HEK293T (cell line): Measurements from ENCODE around the gene GREM2.

Experiments used
- CTCF ChIA-PET: fragments of 350-600 bp; formaldehyde crosslinking; extraction: SDS; loops from one replicate; lab custom pipeline; 2021; ENCODE audit warnings: antibody characterized with exemption, inconsistent platforms; lab: Yijun Ruan, JAX
- POLR2A ChIA-PET: fragments of 350-600 bp; formaldehyde crosslinking; extraction: SDS; loops from one replicate; lab custom pipeline; 2020; ENCODE audit warnings: antibody characterized with exemption, inconsistent platforms; lab: Yijun Ruan, JAX
- DNase-seq: peaks from one replicate; pipeline ENCODE4 v3.0.0; 2012; ENCODE audit warnings: mixed read lengths; ENCODE audit errors: extremely low spot score
- ARNT ChIP-seq: fragments of 450-650 bp; IDR thresholded peaks from 2 replicates; pipeline ENCODE4 v1.6.1; 2017; ENCODE audit warnings: mild to moderate bottlenecking
- BHLHE40 ChIP-seq: fragments of 450-650 bp; IDR thresholded peaks from 2 replicates; pipeline ENCODE4 v1.6.1; 2016; ENCODE audit warnings: mild to moderate bottlenecking, moderate library complexity, borderline replicate concordance
- CTBP1 ChIP-seq: fragments of 450-650 bp; IDR thresholded peaks from 2 replicates; pipeline ENCODE4 v1.6.1; 2016; ENCODE audit warnings: borderline replicate concordance
- ELF4 ChIP-seq: fragments of 450-650 bp; IDR thresholded peaks from 2 replicates; pipeline ENCODE4 v1.6.1; 2017; ENCODE audit warnings: antibody characterized with exemption
- FOXA1 ChIP-seq: fragments of 450-650 bp; IDR thresholded peaks from 2 replicates; pipeline ENCODE4 v1.6.1; 2016; ENCODE audit warnings: mild to moderate bottlenecking
- FOXK2 ChIP-seq: fragments of 450-650 bp; IDR thresholded peaks from 2 replicates; pipeline ENCODE4 v1.6.1; 2016; ENCODE audit warnings: mild to moderate bottlenecking
- FOXM1 ChIP-seq: fragments of 450-650 bp; IDR thresholded peaks from 2 replicates; pipeline ENCODE4 v1.6.1; 2017; ENCODE audit warnings: mild to moderate bottlenecking, borderline replicate concordance
- HDGF ChIP-seq: fragments of 450-650 bp; IDR thresholded peaks from 2 replicates; pipeline ENCODE4 v1.6.1; 2017; ENCODE audit warnings: antibody characterized with exemption, borderline replicate concordance
- L3MBTL2 ChIP-seq: fragments of 450-650 bp; conservative IDR thresholded peaks from 2 replicates; pipeline ENCODE4 v1.6.1; 2016; ENCODE audit warnings: mild to moderate bottlenecking
- LEF1 ChIP-seq: fragments of 450-650 bp; IDR thresholded peaks from 2 replicates; pipeline ENCODE4 v1.6.1; 2017; ENCODE audit warnings: mild to moderate bottlenecking, borderline replicate concordance
- NFRKB ChIP-seq: fragments of 450-650 bp; IDR thresholded peaks from 2 replicates; pipeline ENCODE4 v1.6.1; 2016; ENCODE audit warnings: mild to moderate bottlenecking, moderate library complexity
- PKNOX1 ChIP-seq: fragments of 450-650 bp; IDR thresholded peaks from 2 replicates; pipeline ENCODE4 v1.6.1; 2016
- SP1 ChIP-seq: fragments of 450-650 bp; IDR thresholded peaks from 2 replicates; pipeline ENCODE4 v1.6.1; 2017
- SUZ12 ChIP-seq: fragments of 450-650 bp; IDR thresholded peaks from 2 replicates; pipeline ENCODE4 v1.6.1; 2016; ENCODE audit warnings: mild to moderate bottlenecking
- TARDBP ChIP-seq: fragments of 450-650 bp; IDR thresholded peaks from 2 replicates; pipeline ENCODE4 v1.6.1; 2016
- ZNF384 ChIP-seq: fragments of 450-650 bp; IDR thresholded peaks from 2 replicates; pipeline ENCODE4 v1.6.1; 2016

The GREM2 gene

GRCh38 chr1:240630409-240630808, 18.5 kb upstream of the GREM2 start:
- no peak for DNase-seq
- POLR2A ChIA-PET = no interaction called here

GRCh38 chr1:240621249-240621648, 9.3 kb upstream of the GREM2 start:
- TF ChIP-seq ZNF384 (no peak), TARDBP (no peak), L3MBTL2 (no peak), BHLHE40 (no peak), FOXK2 (no peak), HDGF (no peak), ELF4 (no peak), LEF1 (no peak), NFRKB (no peak), FOXA1 (no peak), SP1 (no peak), ARNT (no peak), FOXM1 (no peak), PKNOX1 (no peak)
- POLR2A ChIA-PET = no interaction called here
- CTCF ChIA-PET = no interaction called here
- no peak for DNase-seq

More at GRCh38 chr1:240630409-240630808, 18.5 kb upstream of the GREM2 start:
- CTCF ChIA-PET = no interaction called here
- TF ChIP-seq FOXA1 (no peak), FOXK2 (no peak), PKNOX1 (no peak), ELF4 (no peak), NFRKB (no peak), SUZ12 (no peak), ARNT (no peak), SP1 (no peak), CTBP1 (no peak), L3MBTL2 (no peak), TARDBP (no peak), HDGF (no peak), ZNF384 (no peak), BHLHE40 (no peak), LEF1 (no peak), FOXM1 (no peak)

- no peak for DNase-seq
- ChIA-PET POLR2A (no interaction called here), CTCF (interaction anchor here (0.6 to 1.1 kb wide), 2 partner anchors 72 to 430 kb away, joined by 3 to 4 read pairs; no protein-coding TSS in a partner anchor)
- no peak for TF ChIP-seq LEF1
- TF ChIP-seq CTBP1 = no peak
- TF ChIP-seq FOXA1 = no peak
- TF ChIP-seq HDGF = no peak
- no peak for TF ChIP-seq BHLHE40
- no peak for TF ChIP-seq L3MBTL2
- no peak for TF ChIP-seq ZNF384
Measured at GRCh38 chr1:240619906-240620621, 8.1 kb upstream of the GREM2 start.

- no peak for DNase-seq
- POLR2A ChIA-PET = no interaction called here
- no peak for TF ChIP-seq FOXK2
- TF ChIP-seq FOXM1 = no peak
- no peak for TF ChIP-seq SUZ12
- no peak for TF ChIP-seq NFRKB
- no peak for TF ChIP-seq SP1
- no peak for TF ChIP-seq CTBP1
- TF ChIP-seq ELF4 = no peak
- no peak for TF ChIP-seq TARDBP
- TF ChIP-seq BHLHE40 = no peak
- no peak for TF ChIP-seq ARNT
- no peak for TF ChIP-seq LEF1
- TF ChIP-seq FOXA1 = no peak
- no peak for TF ChIP-seq HDGF
- TF ChIP-seq L3MBTL2 = no peak
- no peak for TF ChIP-seq PKNOX1
- TF ChIP-seq ZNF384 = no peak
- CTCF ChIA-PET = interaction anchor here (0.6 kb wide), 1 partner anchor 430 kb away, joined by 4 read pairs; no protein-coding TSS in a partner anchor
Measured at GRCh38 chr1:240619357-240619756, 7.4 kb upstream of the GREM2 start.

- no peak for DNase-seq
- POLR2A ChIA-PET = no interaction called here
- TF ChIP-seq PKNOX1 (no peak), FOXM1 (no peak), FOXK2 (no peak), CTBP1 (no peak), ARNT (no peak), ELF4 (no peak), L3MBTL2 (no peak), TARDBP (no peak), SP1 (no peak), ZNF384 (no peak), BHLHE40 (no peak), LEF1 (no peak), FOXA1 (no peak), NFRKB (no peak), SUZ12 (no peak), HDGF (no peak)
- CTCF ChIA-PET = no interaction called here
Measured at GRCh38 chr1:240618946-240619345, 7.0 kb upstream of the GREM2 start.
